ENCODE results near the gene TRIM15.
"Not testable (repeated sequence)": the region's sequence is repeated elsewhere in the genome, so short reads cannot be mapped to it uniquely, and the experiment has no call there.

- not testable (repeated sequence) for TF ChIP-seq CTCF, POLR2A (IDR thresholded peaks at IDR 0.05)
These were observed 1.9 kb downstream of the TRIM15 start for GRCh38 chr6:30165238-30165637.

Data from adrenal gland (tissue), 5 donors.